H4 (cell line): ENCODE measurements around the gene B3GNT3. TPM values are rescaled to one million over a fixed set of nuclear protein-coding genes. Genes with fewer than 3 reads are reported as not detected.
A peak's percentile ranks its signal among the peaks of the same experiment; 100 is the strongest.

Source experiments
- DNase-seq: peaks from one replicate; pipeline ENCODE4 v3.0.0-alpha.2; 2015; ENCODE audit warnings: low spot score
- total RNA-seq: library from RNA; depleted of rRNA; stranded (reverse); fragments of >200 nt; shearing (Covaris generic); gene quantifications from 2 replicates; pipeline ENCODE4 v1.2.3, GENCODE V29; 2014; rRNA removed

Gene B3GNT3
- not detected in 2 replicates for total RNA-seq

DNA sequence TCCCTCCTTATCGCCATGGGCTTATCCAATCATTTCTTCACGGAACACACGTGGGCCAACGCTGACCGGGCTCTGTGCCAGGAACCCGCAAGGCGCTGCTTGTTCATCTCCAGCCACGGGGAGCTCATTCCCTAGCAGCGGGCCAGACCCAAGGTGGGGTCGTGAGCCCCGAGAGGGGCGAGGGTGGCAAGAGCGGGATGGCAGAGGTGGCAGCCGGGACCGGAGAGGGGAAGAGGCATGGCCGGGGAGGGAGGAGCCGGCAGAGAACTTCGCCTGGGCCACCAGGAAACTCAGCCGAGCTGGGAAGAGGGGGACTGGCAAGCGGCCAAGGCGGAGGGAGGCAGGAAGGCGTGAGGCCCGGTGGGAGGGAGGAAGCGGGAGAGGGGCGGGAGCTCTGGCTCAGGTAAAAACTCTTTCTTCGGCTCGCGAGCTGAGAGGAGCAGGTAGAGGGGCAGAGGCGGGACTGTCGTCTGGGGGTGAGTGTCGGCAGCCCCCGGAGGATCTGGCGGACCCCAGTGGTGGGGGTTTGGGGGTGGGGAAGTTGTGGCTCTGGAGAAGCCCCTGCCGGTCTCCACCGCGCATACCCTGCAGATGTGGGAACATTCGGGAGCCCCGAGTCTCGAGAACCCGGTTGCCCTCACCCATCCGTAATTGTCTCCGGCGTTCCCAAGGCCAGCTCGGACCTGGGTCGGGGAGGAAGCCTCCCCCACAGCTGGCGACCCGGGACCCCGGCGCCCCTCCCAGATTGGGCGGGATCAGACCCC is at the start of gene B3GNT3:
TSS of gene B3GNT3 (plus strand) at position 408 of the 764 bp plus-strand sequence. CDS start 12,670 bp downstream, outside the sequence.
- no peak for DNase-seq

DNA sequence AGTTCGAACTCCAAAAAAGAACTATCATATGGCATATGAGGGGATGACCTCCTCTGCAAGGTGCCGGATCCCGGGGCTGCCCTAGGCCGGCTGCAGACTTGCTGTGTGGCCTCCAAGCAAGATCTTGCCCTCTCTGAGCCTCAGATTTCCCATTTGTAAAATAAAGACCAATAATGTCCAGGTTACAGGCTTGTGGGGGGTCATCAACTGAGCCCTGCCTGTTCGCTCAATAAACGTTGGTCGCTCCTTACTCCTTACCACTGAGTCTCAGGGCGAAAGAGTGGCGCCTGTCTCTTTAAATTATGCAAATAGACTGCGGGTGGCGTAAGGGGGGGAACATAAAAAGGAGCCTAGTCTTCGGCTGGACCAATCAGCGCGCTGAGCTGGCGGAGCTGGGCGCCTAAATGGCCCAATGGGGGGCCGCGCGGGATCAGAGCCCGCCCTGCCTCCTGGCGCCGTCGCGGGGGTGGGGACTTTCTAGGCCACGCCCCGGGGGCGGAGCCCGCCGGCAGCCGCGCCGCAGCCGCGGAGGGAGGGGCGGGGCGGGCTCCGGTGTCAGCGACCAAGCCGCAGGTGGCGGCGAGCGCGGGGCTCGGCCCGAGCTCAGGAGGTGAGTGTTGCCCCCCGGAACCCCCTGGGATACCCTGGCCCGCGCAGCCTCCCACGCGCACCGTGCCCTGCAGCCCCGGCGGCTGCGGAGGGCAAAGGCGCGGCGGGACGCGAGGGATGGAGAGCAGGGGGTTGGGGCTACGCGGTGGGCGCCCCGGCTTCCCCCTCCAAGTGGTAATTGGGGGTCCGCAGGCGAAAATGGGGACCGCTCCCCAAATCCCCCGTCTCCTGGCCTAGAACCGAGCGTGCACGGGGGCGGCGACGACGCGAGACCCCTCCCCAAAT is 47.5 kb upstream of the B3GNT3 start:
- DNase-seq: peak; percentile 96

- DNase-seq: no peak
These were observed 45.9 kb upstream of the B3GNT3 start for GRCh38 chr19:17748884-17749638.

GRCh38 chr19:17749912-17750317 is 45.0 kb upstream of the B3GNT3 start:
- DNase-seq: no peak

DNA sequence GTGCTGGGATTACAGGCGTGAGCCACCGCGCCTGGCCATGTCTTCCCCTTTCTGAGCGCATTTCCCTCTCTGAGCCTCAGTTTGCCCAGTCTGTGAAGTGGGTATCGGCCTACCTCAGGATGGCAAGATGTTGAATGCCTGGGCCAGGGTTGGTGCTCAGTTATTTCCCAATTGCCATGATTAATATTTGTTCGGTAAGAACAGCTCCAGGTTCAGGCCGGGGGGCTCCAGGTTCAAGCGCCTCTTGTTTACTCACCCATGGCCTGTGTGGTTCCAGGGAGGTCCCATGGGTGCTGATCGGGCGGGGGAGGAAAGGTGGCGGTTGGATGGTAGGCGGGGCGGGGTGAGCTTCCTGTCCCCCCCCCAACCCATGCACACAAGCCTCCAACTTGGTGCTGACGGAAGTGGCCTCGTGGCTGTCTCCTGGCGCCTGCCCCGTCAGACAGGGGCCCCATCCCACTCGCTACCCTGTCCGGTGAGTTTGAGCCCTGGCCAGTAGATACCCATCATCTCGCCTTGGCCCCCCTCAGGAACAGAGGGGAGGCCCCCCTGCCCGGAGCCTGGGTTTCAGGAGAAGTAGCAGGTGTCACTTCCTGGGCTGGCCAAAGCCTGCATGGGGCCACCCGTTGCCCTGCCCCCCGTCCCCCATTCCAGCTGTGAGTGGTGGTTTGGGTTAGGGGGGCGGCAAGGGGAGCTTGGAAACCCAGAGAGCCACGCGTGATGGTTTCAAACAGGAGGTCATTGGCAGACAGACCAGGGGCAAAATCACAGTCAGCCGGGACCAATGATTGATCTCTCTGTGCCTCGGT is 43.6 kb upstream of the B3GNT3 start, which contains the start of gene FCHO1:
TSS of gene FCHO1 (plus strand) at position 375 of the 809 bp plus-strand sequence. CDS start 3,688 bp downstream, outside the sequence.
- no peak for DNase-seq

DNA sequence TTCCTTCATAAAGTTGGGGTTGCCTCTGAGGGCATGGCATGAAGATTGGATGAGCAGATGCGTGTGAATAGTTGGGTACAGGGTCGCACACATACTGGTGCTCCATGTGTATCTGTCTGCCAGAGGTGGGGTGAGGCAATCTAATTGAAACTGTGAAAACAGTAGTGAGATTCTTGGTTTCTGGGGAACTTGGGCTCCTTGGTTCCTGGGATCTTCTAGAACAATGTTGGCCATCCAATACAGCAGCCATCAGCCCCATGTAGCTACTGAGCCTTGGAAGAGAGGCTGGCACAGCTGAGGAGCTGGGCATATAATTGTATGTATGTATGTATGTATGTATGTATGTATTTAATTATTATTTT is 43.0 kb upstream of the B3GNT3 start:
- DNase-seq: no peak

DNA sequence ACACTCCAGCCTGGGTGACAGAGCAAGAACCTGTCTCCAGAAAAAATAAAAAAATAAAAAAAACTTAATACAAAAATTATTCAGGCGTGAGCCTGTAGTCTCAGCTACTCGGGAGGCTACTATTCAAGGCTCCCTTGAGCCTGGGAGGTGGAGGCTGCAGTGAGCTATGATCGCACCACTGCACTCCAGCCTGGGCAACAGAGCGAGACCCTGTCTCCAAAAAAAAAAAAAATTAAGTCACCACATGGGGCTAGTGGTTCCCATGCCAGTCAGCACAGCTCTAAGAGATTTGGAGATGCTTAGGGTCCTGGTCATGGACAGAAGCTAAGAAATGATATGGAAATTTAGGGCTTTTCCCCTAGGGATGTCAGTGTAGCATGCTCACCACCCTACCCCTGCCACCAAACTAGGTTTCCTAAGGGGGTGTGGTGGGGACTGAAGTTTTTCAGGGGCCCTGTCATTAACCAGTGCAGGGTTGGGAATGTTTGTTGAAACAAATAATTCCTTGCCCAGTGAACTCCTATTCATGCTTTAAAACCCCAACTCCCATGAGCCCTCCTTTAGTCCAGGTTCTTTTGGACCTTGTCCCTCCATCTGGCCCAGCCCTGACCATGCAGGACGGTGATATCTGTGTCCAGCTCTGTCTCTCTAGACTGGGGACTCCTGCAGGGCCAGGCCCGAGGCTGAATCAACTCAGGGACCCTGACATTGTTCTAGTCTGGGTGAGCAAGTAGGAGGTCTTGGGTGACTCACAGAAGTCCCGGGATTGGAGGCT is 41.9 kb upstream of the B3GNT3 start:
- no peak for DNase-seq

DNA sequence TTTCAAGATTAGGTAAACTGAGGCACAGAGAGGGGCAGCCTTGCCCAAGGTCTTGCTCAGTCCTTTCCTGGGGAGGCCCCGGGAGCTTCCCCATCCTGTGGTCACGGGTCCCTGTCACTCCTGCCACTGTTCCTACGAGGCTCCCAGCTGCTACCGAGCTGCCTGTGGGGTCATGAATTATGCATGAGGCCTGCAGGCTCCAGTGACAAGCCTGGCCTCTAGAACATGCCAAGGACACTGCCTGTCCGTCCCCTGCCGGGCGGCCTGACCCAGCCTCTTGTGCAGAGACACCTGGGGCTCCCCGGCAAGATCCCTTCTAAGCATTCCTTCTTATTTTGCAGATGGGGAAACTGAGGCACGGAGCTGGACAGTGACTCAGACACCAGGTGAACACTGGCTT is 41.0 kb upstream of the B3GNT3 start:
- no peak for DNase-seq

DNA sequence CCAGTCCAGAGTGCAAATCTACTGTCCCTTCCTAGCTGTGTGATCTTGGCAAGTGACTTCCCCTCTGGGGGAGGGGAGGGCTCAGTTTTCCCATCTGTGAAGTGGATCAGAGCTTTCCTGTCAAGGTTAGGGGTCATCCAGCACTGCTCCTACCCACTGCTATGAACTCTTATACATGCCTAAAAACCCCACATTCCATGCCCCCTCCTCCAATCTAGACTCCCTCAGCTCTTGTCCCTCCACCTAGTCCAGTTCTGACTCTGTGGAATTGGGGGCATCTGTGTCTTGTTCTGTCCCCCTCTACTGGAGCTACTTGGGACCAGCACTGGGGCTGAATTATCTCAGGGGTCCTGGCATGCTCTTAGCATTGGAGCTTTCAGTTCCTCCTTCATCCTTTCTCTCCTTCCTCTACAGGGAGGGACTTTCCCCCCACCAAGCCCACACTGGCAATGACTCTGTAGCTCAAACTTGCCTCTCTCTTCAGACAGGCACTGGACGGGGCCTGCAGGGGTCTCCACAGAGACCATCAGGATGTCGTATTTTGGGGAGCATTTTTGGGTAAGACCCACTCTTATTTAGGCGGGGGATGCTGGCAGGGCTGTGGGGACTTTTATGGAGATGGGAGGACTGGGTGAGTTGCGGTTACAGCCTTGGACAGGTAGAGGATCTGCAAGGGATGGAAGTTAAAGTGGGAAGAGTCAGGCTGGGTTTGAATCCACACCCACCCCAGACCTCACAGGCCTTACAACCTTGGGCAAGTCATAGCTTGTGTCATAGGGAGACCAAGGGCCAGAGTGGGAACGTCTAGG is 40.1 kb upstream of the B3GNT3 start:
- no peak for DNase-seq

GRCh38 chr19:17755443-17755890 is 39.5 kb upstream of the B3GNT3 start:
- DNase-seq: no peak

DNA sequence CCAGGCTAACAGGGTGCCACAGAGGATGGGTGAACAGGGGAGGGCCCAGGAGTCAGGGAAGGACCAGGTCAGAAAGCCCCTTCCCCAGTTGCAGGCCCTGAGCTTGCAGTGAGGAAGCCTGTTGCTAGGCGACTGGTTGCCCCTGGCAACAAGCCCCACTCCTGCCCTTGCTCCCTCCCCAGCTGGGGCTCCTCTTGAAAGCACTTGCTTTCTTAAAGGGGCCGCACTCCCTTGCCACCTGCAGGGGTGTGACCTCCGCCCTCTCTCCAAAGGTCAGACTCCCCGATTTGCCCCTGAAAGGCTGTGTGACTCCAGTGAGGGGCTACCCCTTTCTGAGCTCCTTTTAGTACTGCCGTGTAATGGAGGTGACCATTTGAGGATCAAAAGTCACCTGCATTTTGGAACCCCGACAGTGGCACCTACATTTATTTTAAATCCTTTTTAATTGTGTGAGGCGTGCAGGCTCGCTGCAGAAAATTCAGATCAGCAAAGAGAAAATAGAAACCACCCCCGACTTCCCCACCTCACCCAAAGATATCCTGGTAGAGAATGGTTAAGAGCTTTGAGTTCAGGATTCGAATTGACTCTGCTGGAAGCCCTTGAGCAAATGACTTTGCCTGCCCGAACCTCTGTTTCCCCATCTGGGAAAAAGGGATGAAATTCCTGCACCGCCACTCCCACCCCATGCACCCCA is 38.8 kb upstream of the B3GNT3 start:
- no peak for DNase-seq

DNA sequence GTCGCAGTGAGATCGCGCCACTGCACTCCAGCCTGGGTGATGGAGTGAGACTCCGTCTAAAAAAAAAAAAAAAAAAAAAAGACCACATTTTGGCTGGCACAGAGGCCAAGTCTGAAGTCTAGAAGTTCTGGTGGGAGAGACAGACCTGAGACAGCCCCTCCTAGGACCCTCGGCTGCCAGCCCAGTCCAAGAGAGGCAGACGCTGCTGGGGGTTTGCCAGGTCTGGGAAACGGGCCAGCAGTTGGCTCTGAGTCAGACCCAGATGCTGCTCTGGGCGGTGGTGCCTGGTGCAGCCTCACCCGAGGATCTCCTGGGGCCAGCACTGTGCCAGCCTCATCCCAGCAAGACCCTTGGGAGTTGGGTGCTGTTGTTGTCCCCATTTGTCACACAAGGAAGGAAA is 37.8 kb upstream of the B3GNT3 start:
- DNase-seq: peak; percentile 53

- no peak for DNase-seq
These were observed 36.4 kb upstream of the B3GNT3 start for GRCh38 chr19:17758515-17758914.

DNA sequence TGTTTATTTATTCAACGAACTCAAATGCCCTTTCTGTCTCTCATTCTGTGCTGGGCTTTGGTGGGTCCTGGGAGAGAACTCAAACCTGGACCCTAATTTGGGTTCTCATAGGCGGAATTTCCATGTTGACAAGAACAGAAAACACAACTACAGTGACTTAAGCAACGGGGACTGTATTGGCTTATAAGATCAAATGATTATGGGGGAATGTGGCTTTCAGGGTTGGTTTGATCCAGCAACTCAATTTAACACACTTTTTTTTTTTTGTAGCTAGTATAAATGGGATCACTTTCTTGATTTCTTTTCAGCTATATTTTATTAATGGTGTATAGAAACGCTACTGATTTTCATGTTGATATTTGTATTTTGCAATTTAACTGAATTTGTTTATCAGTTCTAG is 33.8 kb upstream of the B3GNT3 start:
- DNase-seq: no peak

DNA sequence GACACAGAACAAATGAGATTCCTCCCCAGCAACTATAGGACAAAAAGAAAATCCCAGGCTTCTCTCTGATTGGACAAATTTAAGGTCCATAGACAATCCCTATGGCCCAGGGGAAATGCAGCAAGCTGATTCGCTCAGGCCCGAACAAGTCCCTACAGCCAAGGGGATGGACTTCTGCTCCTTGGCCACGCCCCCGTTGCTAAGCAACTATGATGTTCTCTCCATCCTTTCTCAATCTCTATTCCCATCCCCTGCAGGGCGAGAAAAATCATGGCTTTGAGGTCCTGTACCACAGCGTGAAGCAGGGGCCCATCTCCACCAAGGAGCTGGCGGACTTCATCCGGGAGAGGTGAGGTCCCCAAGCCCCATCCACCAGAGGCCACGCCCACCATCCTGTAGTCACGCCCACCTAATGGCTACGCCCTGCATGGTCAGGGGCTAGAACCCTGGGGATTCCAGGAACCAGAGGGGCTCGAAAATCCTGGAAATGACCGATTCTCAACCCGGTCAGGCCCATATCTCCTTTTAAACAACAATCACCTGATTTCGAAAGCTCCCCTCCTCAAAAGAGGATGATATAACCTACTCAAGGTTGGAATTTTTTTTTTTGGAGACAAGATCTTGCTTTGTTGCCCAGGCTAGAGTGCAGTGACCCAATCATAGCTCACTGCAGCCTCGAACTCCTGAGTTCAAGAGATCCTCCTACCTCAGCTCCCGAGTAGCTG is 32.3 kb upstream of the B3GNT3 start:
- peak; percentile 84 for DNase-seq

DNA sequence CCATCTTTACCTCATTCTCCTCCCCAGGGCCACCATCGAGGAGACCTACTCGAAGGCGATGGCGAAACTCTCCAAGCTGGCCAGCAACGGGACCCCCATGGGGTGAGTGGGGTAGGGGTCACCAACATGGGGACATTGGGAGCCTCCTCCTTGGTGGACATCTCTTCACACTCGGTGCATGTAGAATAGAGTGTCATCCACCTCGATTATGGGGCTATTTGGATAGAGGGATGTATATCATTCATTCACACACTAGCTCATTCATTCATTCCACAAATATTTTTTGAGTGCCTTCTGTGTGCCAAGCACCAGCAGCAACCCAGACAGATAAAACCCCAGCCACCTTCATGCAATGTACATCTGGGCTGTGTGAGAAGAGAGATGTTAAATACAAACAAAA is 30.6 kb upstream of the B3GNT3 start:
- DNase-seq: no peak

DNA sequence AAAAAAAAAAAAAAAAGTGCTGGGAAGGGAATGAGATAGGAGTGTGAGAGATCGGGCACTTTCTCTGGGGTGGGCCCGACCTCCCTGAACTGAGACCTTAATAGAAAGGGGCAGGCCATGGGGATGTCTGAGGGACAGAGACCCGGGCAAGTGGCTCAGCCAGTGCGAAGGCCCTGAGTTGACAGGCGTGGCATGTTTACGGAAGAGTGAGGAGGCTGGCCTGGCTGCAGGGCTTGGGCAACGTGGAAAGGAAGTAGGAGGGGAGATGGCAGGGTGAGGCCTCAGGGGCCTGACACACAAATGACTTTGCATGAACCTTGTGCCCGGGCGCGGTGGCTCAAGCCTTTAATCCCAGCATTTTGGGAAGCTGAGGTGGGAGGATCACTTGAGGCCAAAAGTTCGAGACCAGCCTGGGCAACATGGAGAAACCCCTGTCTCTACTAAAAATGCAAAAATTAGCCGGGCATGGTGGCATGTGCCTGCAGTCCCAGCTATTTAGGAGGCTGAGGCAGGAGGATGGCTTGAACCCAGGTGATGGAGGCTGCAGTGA is 29.8 kb upstream of the B3GNT3 start:
- peak; percentile 89 for DNase-seq
